ENCODE results near the gene APH1B.
"Not testable (repeated sequence)": the region's sequence is repeated elsewhere in the genome, so short reads cannot be mapped to it uniquely, and the experiment has no call there.

The APH1B gene

DNA sequence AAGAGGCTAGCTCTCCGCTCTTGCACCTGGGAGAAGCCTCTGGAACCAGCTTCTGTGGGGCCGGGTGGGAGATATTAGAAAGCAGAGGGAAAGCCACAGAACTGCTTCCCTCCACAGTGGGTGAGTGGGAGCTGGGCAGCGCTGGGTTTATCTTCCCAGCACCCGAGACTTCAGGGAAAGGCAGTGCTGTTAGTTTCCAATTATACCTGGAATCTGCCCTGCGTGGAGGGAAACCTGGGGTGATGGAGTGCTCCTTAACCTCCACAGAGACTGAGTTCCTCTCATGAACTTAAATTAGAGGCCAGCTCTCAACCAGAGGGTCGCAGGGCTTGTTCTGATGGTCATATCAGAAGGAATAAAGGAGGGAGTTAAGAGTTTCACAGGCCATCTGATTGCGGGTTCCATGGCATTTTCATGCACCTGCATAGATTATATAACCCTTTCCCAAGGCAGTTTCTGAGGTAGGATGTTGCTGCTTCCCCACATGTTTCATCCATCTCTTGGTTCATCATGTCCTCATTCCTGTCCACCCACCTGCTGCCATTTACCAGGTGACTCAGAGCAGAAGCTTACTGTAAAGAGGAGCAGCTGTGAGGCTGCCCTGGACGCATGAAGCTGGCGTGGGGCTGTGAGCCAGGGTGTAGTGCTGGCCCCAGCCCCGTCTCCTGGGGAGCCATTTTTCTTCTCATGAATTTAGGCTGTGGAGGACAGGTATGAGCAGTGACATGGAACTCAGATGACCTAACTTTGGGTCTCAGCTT is 61.8 kb downstream of the APH1B start:
- Histone ChIP-seq H3K9me3 (ENCODE audit: control extremely low read depth in 1 of 5, control insufficient read depth in 4 of 5, insufficient read depth in 2 of 5, low read depth in 1 of 5, low read length in 4 of 5) (no peaks in the 10 kb centered on the region), H3K27ac (ENCODE audit: insufficient read depth in 1 of 2, low read depth in 1 of 2, low read length in 2 of 2, poor library complexity in 1 of 2, severe bottlenecking in 2 of 2) (no peak overlapping the region), H3K27me3 (replicated peaks in 2 of 5; ENCODE audit: control insufficient read depth in 4 of 5, insufficient read depth in 5 of 5, low read length in 4 of 5) (peaks cover 0 to 5% (median 0%) of the 10 kb centered on the region in 5 experiments), H3K4me1 (ENCODE audit: control extremely low read depth in 1 of 4, control insufficient read depth in 4 of 4, insufficient read depth in 4 of 4, low read length in 3 of 4) (no peaks in the 10 kb centered on the region), H3K36me3 (ENCODE audit: control insufficient read depth in 4 of 4, insufficient read depth in 4 of 4, low read length in 3 of 4) (no peaks in the 10 kb centered on the region), H3K4me3 (ENCODE audit: control insufficient read depth in 1 of 7, extremely low read depth in 1 of 7, insufficient read depth in 4 of 7, low read depth in 2 of 7, low read length in 6 of 7) (no peak overlapping the region)
- ChIA-PET POLR2A (no interaction called here), CTCF (interaction anchor here (1.3 to 1.6 kb wide), 2 partner anchors 11 to 62 kb away, joined by 3 to 4 read pairs; no protein-coding TSS in a partner anchor)
- 99% methylated on average over 7 of the region's 10 CpGs for WGBS (ENCODE audit: insufficient coverage)
- no peak for DNase-seq

DNA sequence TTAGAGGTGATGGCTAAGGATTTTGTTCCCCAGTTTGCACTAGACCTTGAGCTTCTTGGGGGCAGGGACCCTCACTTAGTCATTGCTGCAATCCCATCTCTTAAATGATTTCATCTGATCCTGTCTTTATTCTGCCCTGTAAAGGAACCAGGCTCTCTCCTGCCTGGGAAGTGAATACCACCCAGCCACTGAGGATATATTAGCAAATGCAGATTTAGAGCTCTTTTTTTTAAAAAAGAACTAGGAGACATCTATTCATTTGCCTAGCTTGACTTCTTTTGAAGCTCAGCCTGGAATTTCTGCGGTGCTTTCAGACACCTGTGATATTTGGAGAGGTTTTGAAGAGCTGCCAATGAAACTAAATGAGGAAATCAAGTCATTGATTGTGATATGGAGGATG is 62.4 kb downstream of the APH1B start:
- ChIA-PET POLR2A (no interaction called here), CTCF (interaction anchor here (1.3 to 1.6 kb wide), 2 partner anchors 10 to 61 kb away, joined by 3 to 4 read pairs; no protein-coding TSS in a partner anchor)
- H3K27ac ChIP-seq (ENCODE audit: insufficient read depth in 1 of 2, low read depth in 1 of 2, low read length in 2 of 2, poor library complexity in 1 of 2, severe bottlenecking in 2 of 2) = no peak overlapping the region
- H3K27me3 ChIP-seq (replicated peaks in 2 of 5; ENCODE audit: control insufficient read depth in 4 of 5, insufficient read depth in 5 of 5, low read length in 4 of 5) = peaks cover 0 to 5% (median 0%) of the 10 kb centered on the region in 5 experiments
- no peak overlapping the region for H3K4me3 ChIP-seq (ENCODE audit: control insufficient read depth in 1 of 7, extremely low read depth in 1 of 7, insufficient read depth in 4 of 7, low read depth in 2 of 7, low read length in 6 of 7)
- no peaks in the 10 kb centered on the region for H3K9me3 ChIP-seq (ENCODE audit: control extremely low read depth in 1 of 5, control insufficient read depth in 4 of 5, insufficient read depth in 2 of 5, low read depth in 1 of 5, low read length in 4 of 5)
- H3K36me3 ChIP-seq (ENCODE audit: control insufficient read depth in 4 of 4, insufficient read depth in 4 of 4, low read length in 3 of 4) = no peaks in the 10 kb centered on the region
- DNase-seq = no peak
- H3K4me1 ChIP-seq (ENCODE audit: control extremely low read depth in 1 of 4, control insufficient read depth in 4 of 4, insufficient read depth in 4 of 4, low read length in 3 of 4) = no peaks in the 10 kb centered on the region
- WGBS (ENCODE audit: insufficient coverage) = no CpG with 5 or more reads among the region's 1 CpG

DNA sequence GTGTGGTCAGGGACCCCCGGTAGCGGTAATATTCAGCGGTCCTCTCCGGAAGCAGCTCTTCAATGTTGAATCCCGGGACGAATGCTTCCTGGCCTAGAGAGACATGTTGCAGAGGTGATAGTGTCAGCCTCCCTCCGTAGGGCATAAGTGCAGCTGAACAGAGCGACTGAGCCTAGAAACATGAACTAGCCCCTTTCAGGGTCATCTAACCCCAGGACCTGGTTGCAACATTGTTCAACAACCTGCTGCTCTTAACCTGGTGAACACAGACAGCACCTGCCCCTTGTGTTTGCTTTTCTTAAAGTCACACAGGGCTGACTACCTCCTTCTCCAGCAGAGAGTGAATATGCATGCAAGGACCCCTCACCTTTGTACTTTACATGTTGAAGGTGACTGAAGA is 62.9 kb downstream of the APH1B start:
- peaks cover 0 to 2% (median 0%) of the 10 kb centered on the region in 4 experiments for H3K4me1 ChIP-seq (ENCODE audit: control extremely low read depth in 1 of 4, control insufficient read depth in 4 of 4, insufficient read depth in 4 of 4, low read length in 3 of 4)
- peaks cover 0 to 5% (median 0%) of the 10 kb centered on the region in 5 experiments for H3K27me3 ChIP-seq (replicated peaks in 2 of 5; ENCODE audit: control insufficient read depth in 4 of 5, insufficient read depth in 5 of 5, low read length in 4 of 5)
- DNase-seq = no peak
- H3K27ac ChIP-seq (ENCODE audit: insufficient read depth in 1 of 2, low read depth in 1 of 2, low read length in 2 of 2, poor library complexity in 1 of 2, severe bottlenecking in 2 of 2) = no peak overlapping the region
- POLR2A ChIA-PET = no interaction called here
- WGBS (ENCODE audit: insufficient coverage) = 96% methylated on average over 8 of the region's 8 CpGs
- H3K4me3 ChIP-seq (ENCODE audit: control insufficient read depth in 1 of 7, extremely low read depth in 1 of 7, insufficient read depth in 4 of 7, low read depth in 2 of 7, low read length in 6 of 7) = no peak overlapping the region
- no peaks in the 10 kb centered on the region for H3K9me3 ChIP-seq (ENCODE audit: control extremely low read depth in 1 of 5, control insufficient read depth in 4 of 5, insufficient read depth in 2 of 5, low read depth in 1 of 5, low read length in 4 of 5)
- H3K36me3 ChIP-seq (ENCODE audit: control insufficient read depth in 4 of 4, insufficient read depth in 4 of 4, low read length in 3 of 4) = no peaks in the 10 kb centered on the region
- CTCF ChIA-PET = interaction anchor here (1.6 kb wide), 1 partner anchor 10 kb away, joined by 4 read pairs; no protein-coding TSS in a partner anchor

DNA sequence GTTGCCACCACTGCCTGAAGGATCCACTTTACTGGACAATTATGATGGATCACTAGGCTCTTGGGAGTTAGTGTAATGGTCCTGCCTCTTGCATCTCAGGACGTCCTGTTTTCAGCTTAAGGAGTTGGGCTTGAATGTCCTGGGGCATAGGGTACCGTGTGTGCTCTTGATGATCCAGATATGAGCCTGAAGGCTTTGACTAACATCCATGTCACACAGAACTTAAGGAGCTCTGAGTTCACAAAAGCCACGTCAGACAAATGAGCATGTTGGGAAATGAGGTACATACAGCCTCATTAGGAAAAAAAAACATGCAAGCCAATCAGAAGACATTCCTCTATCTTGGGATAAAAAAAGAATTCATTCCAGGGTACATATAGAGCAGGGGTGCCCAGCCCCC is 63.5 kb downstream of the APH1B start:
- ChIA-PET CTCF (no interaction called here), POLR2A (no interaction called here)
- no peaks in the 10 kb centered on the region for H3K36me3 ChIP-seq (ENCODE audit: control insufficient read depth in 4 of 4, insufficient read depth in 4 of 4, low read length in 3 of 4)
- peaks cover 0 to 5% (median 0%) of the 10 kb centered on the region in 5 experiments for H3K27me3 ChIP-seq (replicated peaks in 2 of 5; ENCODE audit: control insufficient read depth in 4 of 5, insufficient read depth in 5 of 5, low read length in 4 of 5)
- H3K4me1 ChIP-seq (ENCODE audit: control extremely low read depth in 1 of 4, control insufficient read depth in 4 of 4, insufficient read depth in 4 of 4, low read length in 3 of 4) = peaks cover 0 to 3% (median 0%) of the 10 kb centered on the region in 4 experiments
- WGBS (ENCODE audit: insufficient coverage) = 100% methylated on average over 2 of the region's 3 CpGs
- H3K27ac ChIP-seq (ENCODE audit: insufficient read depth in 1 of 2, low read depth in 1 of 2, low read length in 2 of 2, poor library complexity in 1 of 2, severe bottlenecking in 2 of 2) = no peak overlapping the region
- no peak for DNase-seq
- no peak overlapping the region for H3K4me3 ChIP-seq (ENCODE audit: control insufficient read depth in 1 of 7, extremely low read depth in 1 of 7, insufficient read depth in 4 of 7, low read depth in 2 of 7, low read length in 6 of 7)
- H3K9me3 ChIP-seq (ENCODE audit: control extremely low read depth in 1 of 5, control insufficient read depth in 4 of 5, insufficient read depth in 2 of 5, low read depth in 1 of 5, low read length in 4 of 5) = no peaks in the 10 kb centered on the region

DNA sequence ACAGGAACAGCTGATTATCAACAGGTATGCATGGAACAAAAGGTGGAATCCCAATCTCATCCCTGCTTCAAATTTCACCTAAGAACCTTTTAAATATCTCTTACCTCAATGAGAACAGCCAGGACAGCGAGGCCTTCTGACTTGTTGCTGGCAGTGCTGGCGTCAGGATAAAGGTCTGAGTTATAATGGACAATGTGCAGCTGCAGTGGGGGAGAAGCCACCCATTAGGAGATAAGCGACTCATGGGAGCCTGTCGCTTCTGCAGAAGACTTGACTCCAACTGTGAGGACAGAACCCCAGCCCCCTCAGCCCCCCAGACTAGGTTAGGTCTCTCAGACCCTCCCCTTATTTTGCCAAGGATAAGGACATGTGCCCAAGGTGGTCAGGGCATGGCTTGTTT is 64.5 kb downstream of the APH1B start:
- POLR2A ChIA-PET = no interaction called here
- H3K27ac ChIP-seq (ENCODE audit: insufficient read depth in 1 of 2, low read depth in 1 of 2, low read length in 2 of 2, poor library complexity in 1 of 2, severe bottlenecking in 2 of 2) = no peak overlapping the region
- CTCF ChIA-PET = no interaction called here
- H3K4me1 ChIP-seq (ENCODE audit: control extremely low read depth in 1 of 4, control insufficient read depth in 4 of 4, insufficient read depth in 4 of 4, low read length in 3 of 4) = peaks cover 0 to 3% (median 0%) of the 10 kb centered on the region in 4 experiments
- WGBS (ENCODE audit: insufficient coverage) = 100% methylated on average over 2 of the region's 4 CpGs
- H3K4me3 ChIP-seq (ENCODE audit: control insufficient read depth in 1 of 7, extremely low read depth in 1 of 7, insufficient read depth in 4 of 7, low read depth in 2 of 7, low read length in 6 of 7) = no peak overlapping the region
- peaks cover 0 to 5% (median 0%) of the 10 kb centered on the region in 5 experiments for H3K27me3 ChIP-seq (replicated peaks in 2 of 5; ENCODE audit: control insufficient read depth in 4 of 5, insufficient read depth in 5 of 5, low read length in 4 of 5)
- no peak for DNase-seq
- H3K36me3 ChIP-seq (ENCODE audit: control insufficient read depth in 4 of 4, insufficient read depth in 4 of 4, low read length in 3 of 4) = no peaks in the 10 kb centered on the region
- no peaks in the 10 kb centered on the region for H3K9me3 ChIP-seq (ENCODE audit: control extremely low read depth in 1 of 5, control insufficient read depth in 4 of 5, insufficient read depth in 2 of 5, low read depth in 1 of 5, low read length in 4 of 5)

DNA sequence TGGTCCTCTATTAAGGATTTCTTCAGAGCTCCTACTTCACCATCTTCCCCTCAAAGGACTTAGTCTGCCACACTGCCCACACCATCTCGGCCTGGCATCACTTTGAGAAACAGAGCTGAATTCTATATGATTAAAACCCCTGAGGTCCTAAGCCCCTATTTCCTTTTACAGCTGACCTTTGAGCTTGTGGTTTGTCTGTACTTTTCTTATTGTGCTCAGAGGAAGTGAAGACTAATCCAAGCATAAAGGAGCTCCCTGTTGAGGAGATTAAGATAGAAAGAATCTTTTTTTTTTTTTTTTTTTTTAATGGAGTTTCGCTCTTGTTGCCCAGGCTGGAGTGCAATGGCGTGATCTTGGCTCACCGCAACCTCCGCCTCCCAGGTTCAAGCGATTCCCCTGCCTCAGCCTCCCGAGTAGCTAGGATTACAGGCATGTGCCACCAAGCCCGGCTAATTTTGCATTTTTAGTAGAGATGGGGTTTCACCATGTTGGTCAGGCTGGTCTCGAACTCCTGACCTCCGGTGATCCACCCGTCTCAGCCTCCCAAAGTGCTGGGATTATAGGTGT is 65.7 kb downstream of the APH1B start:
- H3K27me3 ChIP-seq (replicated peaks in 2 of 5; ENCODE audit: control insufficient read depth in 4 of 5, insufficient read depth in 5 of 5, low read length in 4 of 5); H3K27ac ChIP-seq (ENCODE audit: insufficient read depth in 1 of 2, low read depth in 1 of 2, low read length in 2 of 2, poor library complexity in 1 of 2, severe bottlenecking in 2 of 2); POLR2A ChIA-PET; DNase-seq; H3K36me3 ChIP-seq (ENCODE audit: control insufficient read depth in 4 of 4, insufficient read depth in 4 of 4, low read length in 3 of 4); H3K4me3 ChIP-seq (ENCODE audit: control insufficient read depth in 1 of 7, extremely low read depth in 1 of 7, insufficient read depth in 4 of 7, low read depth in 2 of 7, low read length in 6 of 7); H3K9me3 ChIP-seq (ENCODE audit: control extremely low read depth in 1 of 5, control insufficient read depth in 4 of 5, insufficient read depth in 2 of 5, low read depth in 1 of 5, low read length in 4 of 5); H3K4me1 ChIP-seq (ENCODE audit: control extremely low read depth in 1 of 4, control insufficient read depth in 4 of 4, insufficient read depth in 4 of 4, low read length in 3 of 4): not testable (repeated sequence)
- CTCF ChIA-PET = interaction anchor here (0.8 to 1.2 kb wide), 2 partner anchors 19 to 29 kb away, joined by 3 read pairs; no protein-coding TSS in a partner anchor
- 95% methylated on average over 4 of the region's 11 CpGs for WGBS (ENCODE audit: insufficient coverage)

DNA sequence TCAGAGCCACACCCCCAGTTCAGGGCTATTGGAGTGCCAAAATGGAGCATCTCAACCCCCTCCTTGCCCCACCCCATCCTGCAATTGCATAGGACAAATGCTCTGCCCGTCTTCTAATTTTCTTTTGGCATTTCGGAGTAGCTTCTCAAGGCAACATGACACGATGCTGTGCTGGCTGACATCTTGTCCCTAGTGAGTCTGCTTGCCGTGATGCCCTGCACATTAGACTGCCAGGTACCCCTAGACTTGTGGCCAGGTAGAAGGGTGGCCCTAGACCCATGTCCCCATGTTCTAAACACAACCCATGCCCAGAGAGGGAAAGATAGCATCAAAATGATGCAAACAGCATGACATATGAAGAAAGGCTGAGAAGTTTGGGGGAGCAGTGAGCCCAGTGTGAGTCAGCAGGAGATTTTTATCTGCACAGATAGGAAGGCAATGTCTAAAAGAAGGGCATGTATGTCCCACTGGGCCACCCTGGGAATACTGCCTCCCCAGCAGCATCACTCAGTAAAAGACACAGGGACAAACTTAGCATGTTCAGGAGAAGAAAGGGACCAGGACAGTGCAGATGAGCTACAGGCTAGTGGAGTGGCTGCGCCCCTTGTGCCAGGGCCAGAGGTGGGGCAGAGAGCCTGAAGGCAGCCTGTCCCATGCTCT is 67.5 kb downstream of the APH1B start:
- WGBS (ENCODE audit: insufficient coverage) = 95% methylated on average over 4 of the region's 5 CpGs
- Histone ChIP-seq H3K9me3 (ENCODE audit: control extremely low read depth in 1 of 5, control insufficient read depth in 4 of 5, insufficient read depth in 2 of 5, low read depth in 1 of 5, low read length in 4 of 5) (no peaks in the 10 kb centered on the region), H3K36me3 (ENCODE audit: control insufficient read depth in 4 of 4, insufficient read depth in 4 of 4, low read length in 3 of 4) (no peaks in the 10 kb centered on the region), H3K4me3 (ENCODE audit: control insufficient read depth in 1 of 7, extremely low read depth in 1 of 7, insufficient read depth in 4 of 7, low read depth in 2 of 7, low read length in 6 of 7) (no peak overlapping the region), H3K4me1 (ENCODE audit: control extremely low read depth in 1 of 4, control insufficient read depth in 4 of 4, insufficient read depth in 4 of 4, low read length in 3 of 4) (peaks cover 0 to 9% (median 4%) of the 10 kb centered on the region in 4 experiments), H3K27me3 (replicated peaks in 2 of 5; ENCODE audit: control insufficient read depth in 4 of 5, insufficient read depth in 5 of 5, low read length in 4 of 5) (peaks cover 0 to 5% (median 0%) of the 10 kb centered on the region in 5 experiments), H3K27ac (ENCODE audit: insufficient read depth in 1 of 2, low read depth in 1 of 2, low read length in 2 of 2, poor library complexity in 1 of 2, severe bottlenecking in 2 of 2) (no peak overlapping the region)
- peak in 2 of 3 donors; percentile 7 to 11 for DNase-seq
- CTCF ChIA-PET = interaction anchor here (1.6 kb wide), 1 partner anchor 25 kb away, joined by 3 read pairs; no protein-coding TSS in a partner anchor
- POLR2A ChIA-PET = no interaction called here

Measured in common myeloid progenitor, CD34-positive (primary cell).